ENCODE measurements around the gene PTK6.
"Not testable (repeated sequence)": the region's sequence is repeated elsewhere in the genome, so short reads cannot be mapped to it uniquely, and the experiment has no call there.

PTK6 gene

GRCh38 chr20:63573647-63574131 is 36.5 kb upstream of the PTK6 start:
- Mint-ChIP-seq H3K9me3 (no peaks in the 10 kb centered on the region), H3K4me1 (ENCODE audit: low read depth) (peaks cover 18% of the 10 kb centered on the region), H3K27ac (peak overlapping the region; percentile 85), H3K27me3 (peaks cover 70% of the 10 kb centered on the region), H3K4me3 (peak overlapping the region; percentile 86), H3K36me3 (ENCODE audit: low read depth) (peaks cover 22% of the 10 kb centered on the region)
- intact Hi-C loops (cut with micrococcal nuclease), result no loop called here

DNA sequence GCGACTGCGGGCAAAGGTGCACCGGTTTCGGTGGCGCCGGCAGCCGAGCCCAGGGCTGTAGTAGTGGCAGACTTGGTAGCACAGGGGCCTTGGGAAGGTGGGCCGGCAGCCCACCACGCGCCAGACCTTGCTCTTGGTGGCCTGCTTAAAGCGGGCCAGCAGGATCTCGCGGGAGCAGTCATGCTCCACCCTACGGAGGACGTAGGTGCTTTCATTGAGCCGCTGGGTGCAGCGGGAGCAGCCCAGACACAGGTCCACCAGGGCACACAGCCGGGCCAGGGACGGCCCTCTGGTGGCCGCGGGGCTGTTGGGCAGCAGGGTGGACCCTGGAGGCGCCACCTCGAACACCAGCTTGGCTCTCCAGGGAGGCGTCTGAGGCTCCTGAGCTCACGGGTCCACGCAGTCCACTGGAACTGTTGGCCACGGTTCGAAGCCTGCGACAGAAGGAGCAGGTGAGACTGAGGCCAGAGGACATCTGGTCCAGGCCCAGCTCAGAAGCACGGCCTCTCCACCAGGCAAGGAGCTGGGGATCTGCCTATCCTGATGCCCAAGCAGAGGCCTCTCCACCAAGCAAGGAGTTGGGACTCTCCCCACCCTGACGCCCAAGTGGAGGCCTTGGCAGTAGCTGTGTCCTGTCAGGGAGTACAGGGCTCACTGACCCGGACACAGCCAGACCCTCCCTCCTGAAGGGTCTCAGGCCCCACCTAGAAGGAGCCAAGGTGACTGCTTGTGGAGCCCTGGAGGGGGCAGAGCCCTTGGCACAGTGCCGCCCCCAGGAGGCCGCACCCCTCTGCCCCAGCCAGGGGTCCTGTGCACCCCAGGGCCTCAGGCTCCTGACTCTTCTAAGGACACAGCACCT is 35.8 kb upstream of the PTK6 start:
- intact Hi-C loops (cut with micrococcal nuclease), result no loop called here
- Mint-ChIP-seq H3K27ac (peak overlapping the region; percentile 85), H3K4me1 (ENCODE audit: low read depth) (peaks cover 23% of the 10 kb centered on the region), H3K27me3 (peaks cover 64% of the 10 kb centered on the region), H3K4me3 (peak overlapping the region; percentile 86), H3K36me3 (ENCODE audit: low read depth) (peaks cover 22% of the 10 kb centered on the region), H3K9me3 (no peaks in the 10 kb centered on the region)

DNA sequence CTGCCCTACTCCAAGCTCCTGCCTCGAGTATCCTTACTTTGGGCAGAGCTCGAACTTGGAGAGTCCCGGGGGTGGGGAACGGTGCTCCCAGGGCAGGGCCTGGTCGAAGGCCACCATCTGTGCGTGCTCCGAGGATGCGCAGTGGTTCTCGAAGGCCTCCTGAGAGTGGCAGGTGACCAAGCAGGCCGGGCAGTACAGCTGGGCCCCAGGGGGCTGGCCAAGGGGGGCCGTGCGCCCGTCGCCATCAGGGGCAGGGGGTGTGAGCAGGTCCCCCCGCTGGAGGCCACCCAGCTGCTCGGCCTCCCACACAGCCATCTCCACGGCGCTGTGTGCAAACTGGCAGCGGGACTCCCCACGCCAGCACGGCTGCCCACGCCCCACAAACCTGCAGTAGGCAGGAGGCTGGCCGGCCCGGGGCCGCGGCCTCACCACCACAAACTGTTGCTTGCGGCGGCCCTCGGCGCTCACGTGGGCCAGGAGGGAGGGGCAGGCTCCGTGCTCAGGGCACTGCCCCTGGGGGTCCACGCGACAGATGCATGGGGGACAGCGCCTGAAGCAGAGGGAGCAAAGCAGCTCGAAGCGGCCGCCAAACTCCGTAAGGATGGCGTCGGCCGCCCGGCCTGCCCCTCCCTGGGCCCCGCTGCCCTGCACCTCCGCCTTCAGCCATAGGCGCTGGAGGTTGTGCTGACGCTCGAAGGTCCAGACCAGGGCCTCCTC is 35.1 kb upstream of the PTK6 start:
- Mint-ChIP-seq H3K9me3 (no peaks in the 10 kb centered on the region), H3K36me3 (ENCODE audit: low read depth) (peaks cover 25% of the 10 kb centered on the region), H3K27ac (no peak overlapping the region), H3K4me1 (ENCODE audit: low read depth) (peaks cover 31% of the 10 kb centered on the region), H3K4me3 (no peak overlapping the region), H3K27me3 (peaks cover 57% of the 10 kb centered on the region)
- intact Hi-C loops (cut with micrococcal nuclease), result no loop called here

DNA sequence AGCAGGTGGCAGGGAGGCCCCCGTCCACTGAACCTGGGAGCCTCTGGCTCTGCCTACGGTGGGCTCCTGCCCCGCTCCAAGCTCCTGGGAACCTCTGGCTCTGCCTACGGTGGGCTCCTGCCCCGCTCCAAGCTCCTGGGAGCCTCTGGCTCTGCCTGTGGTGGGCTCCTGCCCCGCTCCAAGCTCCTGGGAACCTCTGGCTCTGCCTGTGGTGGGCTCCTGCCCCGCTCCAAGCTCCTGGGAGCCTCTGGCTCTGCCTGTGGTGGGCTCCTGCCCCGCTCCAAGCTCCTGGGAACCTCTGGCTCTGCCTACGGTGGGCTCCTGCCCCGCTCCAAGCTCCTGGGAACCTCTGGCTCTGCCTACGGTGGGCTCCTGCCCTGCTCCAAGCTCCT is 33.9 kb upstream of the PTK6 start:
- H3K4me3 Mint-ChIP-seq; H3K9me3 Mint-ChIP-seq; intact Hi-C loops (cut with micrococcal nuclease); H3K27ac Mint-ChIP-seq: not testable (repeated sequence)
- Mint-ChIP-seq H3K27me3 (peaks cover 52% of the 10 kb centered on the region), H3K4me1 (ENCODE audit: low read depth) (peaks cover 36% of the 10 kb centered on the region), H3K36me3 (ENCODE audit: low read depth) (peaks cover 32% of the 10 kb centered on the region)

DNA sequence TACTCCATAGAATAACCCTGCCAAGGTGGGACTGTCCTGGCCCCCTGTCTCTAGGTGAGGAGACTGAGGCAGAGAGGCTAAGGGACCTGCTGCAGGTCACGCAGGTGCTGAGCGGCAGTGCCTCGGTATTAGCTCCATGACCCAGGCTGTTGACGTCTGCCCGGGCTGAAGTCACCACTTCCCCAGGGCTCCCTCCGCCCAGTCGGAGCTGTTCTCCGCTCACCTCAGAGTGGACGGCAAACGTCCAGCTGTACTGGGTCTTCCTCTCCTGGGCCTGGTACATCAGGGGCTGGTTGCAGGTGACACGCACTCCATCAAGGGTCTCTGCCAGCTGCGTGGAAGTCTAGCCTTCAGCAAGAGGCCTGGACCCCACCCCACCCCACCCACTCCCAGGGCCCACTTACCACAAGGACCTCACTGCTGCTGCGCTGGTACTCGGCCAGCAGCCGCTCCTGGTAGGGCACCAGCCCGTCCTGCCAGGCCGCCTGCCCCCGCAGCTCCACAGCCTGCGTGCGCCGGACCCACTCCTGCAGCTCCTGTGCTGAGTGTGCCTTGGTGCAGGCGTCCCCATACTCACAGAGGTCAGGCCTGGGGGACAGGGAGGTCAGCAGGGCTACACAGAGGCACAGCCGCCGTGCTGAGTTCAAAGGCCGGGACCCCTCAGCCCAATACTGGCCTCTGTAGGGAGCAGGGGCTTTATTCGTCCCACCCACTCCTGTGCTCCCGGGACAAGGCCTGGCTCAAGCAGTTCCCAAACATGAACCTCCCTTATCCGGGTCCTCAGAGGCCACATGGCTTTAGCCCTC is 33.3 kb upstream of the PTK6 start:
- no peak overlapping the region for H3K4me3 Mint-ChIP-seq
- no peaks in the 10 kb centered on the region for H3K9me3 Mint-ChIP-seq
- intact Hi-C loops (cut with micrococcal nuclease), result no loop called here

DNA sequence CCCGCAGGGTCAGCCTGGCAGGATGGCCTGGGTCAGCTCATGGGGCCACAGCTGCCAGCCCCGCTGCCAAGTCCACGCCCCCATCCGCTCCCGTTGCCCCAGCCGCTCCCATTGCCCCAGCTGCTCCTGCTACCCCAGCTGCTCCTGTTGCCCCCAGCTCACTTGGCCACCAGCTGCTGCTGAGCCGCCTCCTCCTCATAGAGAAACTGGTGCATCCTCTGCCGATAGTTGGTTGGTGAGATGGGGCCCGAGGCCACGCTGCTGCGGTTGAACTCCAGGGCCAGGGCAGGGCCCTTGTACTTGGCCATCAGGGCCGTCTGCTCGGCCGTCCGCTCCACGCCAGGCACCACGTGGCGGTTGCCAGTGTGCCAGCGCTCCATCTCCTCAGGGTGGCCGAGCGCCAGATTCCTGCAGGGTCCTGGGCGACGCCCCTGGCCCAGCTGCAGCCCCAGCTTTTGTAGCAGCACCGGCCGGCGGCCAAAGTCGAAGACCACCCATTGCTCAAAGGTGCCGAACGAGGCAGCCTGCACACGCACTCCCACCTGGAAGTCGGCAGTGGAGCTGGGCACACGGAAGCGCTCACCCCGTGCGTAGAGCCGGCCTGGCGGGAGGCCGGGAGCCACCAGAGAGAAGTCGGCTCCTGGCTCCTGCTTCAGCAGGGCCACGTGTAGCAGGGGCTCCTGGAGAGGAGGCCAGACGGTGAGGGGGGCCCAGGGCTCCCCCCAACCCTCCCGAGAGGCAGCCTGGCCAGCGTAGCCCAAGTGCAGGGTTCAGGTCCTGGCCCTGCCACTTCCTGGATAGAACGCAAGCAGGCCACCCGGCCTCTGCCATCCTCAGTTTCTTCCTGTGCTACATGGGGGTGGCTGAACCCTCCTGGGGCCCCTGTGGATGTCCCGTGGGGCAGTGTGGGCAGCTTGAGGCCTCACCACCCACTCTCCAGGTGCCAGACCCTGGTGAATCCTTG is 32.1 kb upstream of the PTK6 start:
- H3K27ac Mint-ChIP-seq, result peak overlapping the region; percentile 89
- H3K36me3 Mint-ChIP-seq (ENCODE audit: low read depth), result peaks cover 50% of the 10 kb centered on the region
- no peaks in the 10 kb centered on the region for H3K9me3 Mint-ChIP-seq
- peaks cover 36% of the 10 kb centered on the region for H3K4me1 Mint-ChIP-seq (ENCODE audit: low read depth)
- intact Hi-C loops (cut with micrococcal nuclease), result loop anchor here (5.0 kb wide), 1 partner anchor 43 kb away; no protein-coding TSS in a partner anchor
- peak overlapping the region; percentile 64 for H3K4me3 Mint-ChIP-seq
- H3K27me3 Mint-ChIP-seq, result peaks cover 58% of the 10 kb centered on the region

More for the DNA sequence above, 33.3 kb upstream of the PTK6 start:
- Mint-ChIP-seq H3K36me3 (ENCODE audit: low read depth) (peaks cover 38% of the 10 kb centered on the region), H3K27ac (no peak overlapping the region), H3K4me1 (ENCODE audit: low read depth) (peaks cover 36% of the 10 kb centered on the region), H3K27me3 (peaks cover 51% of the 10 kb centered on the region)

GRCh38 chr20:63568170-63568981 is 31.2 kb upstream of the PTK6 start:
- Mint-ChIP-seq H3K27ac (peak overlapping the region; percentile 89), H3K36me3 (ENCODE audit: low read depth) (peaks cover 55% of the 10 kb centered on the region), H3K9me3 (no peaks in the 10 kb centered on the region), H3K4me3 (peak overlapping the region; percentile 70), H3K4me1 (ENCODE audit: low read depth) (peaks cover 36% of the 10 kb centered on the region), H3K27me3 (peaks cover 64% of the 10 kb centered on the region)
- intact Hi-C loops (cut with micrococcal nuclease), result loop anchor here (5.0 kb wide), 1 partner anchor 44 kb away; no protein-coding TSS in a partner anchor

GRCh38 chr20:63567386-63568169 is 30.4 kb upstream of the PTK6 start:
- H3K36me3 Mint-ChIP-seq (ENCODE audit: low read depth), result peaks cover 62% of the 10 kb centered on the region
- peaks cover 66% of the 10 kb centered on the region for H3K27me3 Mint-ChIP-seq
- intact Hi-C loops (cut with micrococcal nuclease), result loop anchor here (1.0 to 5.0 kb wide), 3 partner anchors 30 to 59 kb away; partner anchors contain the start of genes GMEB2 and PTK6
- peak overlapping the region; percentile 89 for H3K27ac Mint-ChIP-seq
- H3K9me3 Mint-ChIP-seq, result no peaks in the 10 kb centered on the region
- peak overlapping the region; percentile 70 for H3K4me3 Mint-ChIP-seq
- peaks cover 36% of the 10 kb centered on the region for H3K4me1 Mint-ChIP-seq (ENCODE audit: low read depth)

DNA sequence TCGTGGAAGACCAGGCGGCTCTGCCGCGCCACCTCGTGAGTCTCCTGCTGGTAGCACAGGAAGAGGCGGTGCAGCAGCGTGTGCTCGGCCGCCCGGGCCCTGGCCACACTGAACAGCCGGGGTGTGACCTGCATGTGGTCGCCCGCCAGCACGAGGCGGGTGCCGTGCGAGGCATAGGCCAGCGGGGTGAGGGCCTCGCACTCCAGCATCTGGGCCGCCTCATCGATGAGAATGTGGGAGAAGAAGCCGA is 29.9 kb upstream of the PTK6 start:
- H3K27ac Mint-ChIP-seq, result peak overlapping the region; percentile 89

DNA sequence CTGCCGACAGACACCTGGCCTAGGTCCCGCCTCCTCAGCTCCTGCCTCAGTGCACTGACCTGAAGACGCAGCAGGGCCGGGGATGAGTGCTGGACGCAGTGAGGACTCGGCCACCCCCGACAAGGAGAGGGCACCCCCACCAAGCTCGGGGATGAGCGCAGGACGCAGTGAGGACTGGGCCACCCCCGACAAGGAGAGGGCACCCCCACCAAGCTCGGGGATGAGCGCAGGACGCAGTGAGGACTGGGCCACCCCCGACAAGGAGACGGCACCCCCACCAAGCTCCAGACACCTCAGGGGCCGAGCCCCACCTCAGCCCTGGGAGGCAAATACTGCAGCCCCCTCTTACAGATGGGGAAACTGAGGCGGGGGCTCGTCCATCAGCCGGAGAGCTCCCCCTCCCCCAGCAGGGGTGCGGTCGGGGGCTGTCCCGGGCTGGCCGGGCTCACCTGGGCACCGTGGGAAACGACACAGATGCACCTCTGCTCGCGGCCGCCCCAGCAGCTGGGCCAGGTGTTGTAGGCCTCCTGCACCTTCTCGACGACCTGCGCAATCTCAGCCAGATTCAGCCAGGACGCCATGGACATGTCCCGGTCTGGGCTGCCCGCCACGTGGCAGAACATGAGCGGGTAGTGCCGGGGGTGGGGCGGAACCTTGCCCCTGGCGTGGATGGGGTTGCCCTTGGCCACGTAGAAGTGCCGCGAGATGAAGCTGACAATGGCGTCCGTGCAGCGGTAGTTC is 29.4 kb upstream of the PTK6 start:
- peaks cover 36% of the 10 kb centered on the region for H3K4me1 Mint-ChIP-seq (ENCODE audit: low read depth)
- H3K27me3 Mint-ChIP-seq, result peaks cover 69% of the 10 kb centered on the region
- H3K36me3 Mint-ChIP-seq (ENCODE audit: low read depth), result peaks cover 72% of the 10 kb centered on the region
- peak overlapping the region; percentile 7 for H3K4me3 Mint-ChIP-seq
- intact Hi-C loops (cut with micrococcal nuclease), result loop anchor here (1.0 to 5.0 kb wide), 3 partner anchors 29 to 60 kb away; partner anchors contain the start of genes GMEB2 and PTK6
- no peaks in the 10 kb centered on the region for H3K9me3 Mint-ChIP-seq
- H3K27ac Mint-ChIP-seq, result peak overlapping the region; percentile 89

More for the DNA sequence above, 29.9 kb upstream of the PTK6 start:
- no peaks in the 10 kb centered on the region for H3K9me3 Mint-ChIP-seq
- H3K27me3 Mint-ChIP-seq, result peaks cover 68% of the 10 kb centered on the region
- peaks cover 36% of the 10 kb centered on the region for H3K4me1 Mint-ChIP-seq (ENCODE audit: low read depth)
- intact Hi-C loops (cut with micrococcal nuclease), result loop anchor here (1.0 to 5.0 kb wide), 3 partner anchors 30 to 60 kb away; partner anchors contain the start of genes GMEB2 and PTK6
- H3K4me3 Mint-ChIP-seq, result peak overlapping the region; percentile 7
- H3K36me3 Mint-ChIP-seq (ENCODE audit: low read depth), result peaks cover 68% of the 10 kb centered on the region

- H3K27me3 Mint-ChIP-seq, result peaks cover 76% of the 10 kb centered on the region
- H3K27ac Mint-ChIP-seq, result no peak overlapping the region
- no peaks in the 10 kb centered on the region for H3K9me3 Mint-ChIP-seq
- intact Hi-C loops (cut with micrococcal nuclease), result loop anchor here (2.0 to 5.0 kb wide), 2 partner anchors 46 to 61 kb away; partner anchors contain the start of gene GMEB2
- H3K4me3 Mint-ChIP-seq, result no peak overlapping the region
- H3K4me1 Mint-ChIP-seq (ENCODE audit: low read depth), result peaks cover 36% of the 10 kb centered on the region
- peaks cover 80% of the 10 kb centered on the region for H3K36me3 Mint-ChIP-seq (ENCODE audit: low read depth)
Measured at GRCh38 chr20:63565699-63566335, 28.6 kb upstream of the PTK6 start.
